SK-N-SH (cell line): Measurements from ENCODE around the gene LVRN. TPM values are rescaled to one million over a fixed set of nuclear protein-coding genes. Genes with fewer than 3 reads are reported as not detected.

ENCODE experiments used
- CTCF ChIA-PET: fragments of 300-600, 350-600 bp; formaldehyde crosslinking; extraction: SDS; loops from one replicate; lab custom pipeline; 2021; lab: Yijun Ruan, JAX
- POLR2A ChIA-PET: fragments of 350-600 bp; sonication (Branson Sonifier 250); formaldehyde crosslinking; extraction: SDS; loops from one replicate; lab custom pipeline; 2020; ENCODE audit warnings: antibody characterized with exemption, inconsistent platforms; lab: Yijun Ruan, JAX
- DNase-seq: peaks from one replicate; pipeline ENCODE4 v3.0.0; 2012
- H2AFZ ChIP-seq: fragments of 200-600 bp; sonication (generic); 2 replicates; pipeline ENCODE4 v1.8.1; 2016; ENCODE audit warnings: antibody characterized with exemption, mild to moderate bottlenecking, low read depth
- H3F3A ChIP-seq: fragments of 200-600 bp; sonication (generic); replicated peaks from 2 replicates; pipeline ENCODE3; 2016; ENCODE audit warnings: antibody characterized with exemption, mild to moderate bottlenecking; ENCODE audit not compliant: insufficient read depth
- H3K27ac ChIP-seq, 2 experiments: fragments of 200-500 bp in 1 of 2; fragments of 200-600 bp in 1 of 2; sonication (Bioruptor generic) in 1 of 2; sonication (generic), shearing (Covaris generic) in 1 of 2; 2 replicates each; pipeline versions ENCODE4 v1.5.1 to v1.6.1; 2014 to 2016; ENCODE audit warnings: low read depth in 2 of 2, inconsistent platforms in 1 of 2, low read length in 1 of 2, mild to moderate bottlenecking in 1 of 2, mixed read lengths in 1 of 2
- H3K27me3 ChIP-seq: fragments of 200-600 bp; sonication (generic), shearing (Covaris generic); 2 replicates; pipeline ENCODE4 v1.6.1; 2016; ENCODE audit warnings: mixed run types; ENCODE audit not compliant: insufficient read depth
- H3K36me3 ChIP-seq, 2 experiments: fragments of 200-500 bp in 1 of 2; fragments of 200-600 bp in 1 of 2; sonication (Bioruptor generic) in 1 of 2; sonication (generic) in 1 of 2; replicated peaks in 1 of 2; 2 replicates each; pipeline versions ENCODE3 to v1.5.1; 2014 to 2016; ENCODE audit warnings: low read length in 1 of 2, mild to moderate bottlenecking in 1 of 2; ENCODE audit not compliant: insufficient read depth in 2 of 2, control insufficient read depth in 1 of 2
- H3K4me1 ChIP-seq, 2 experiments: fragments of 200-500 bp in 1 of 2; fragments of 200-600 bp in 1 of 2; sonication (Bioruptor generic) in 1 of 2; sonication (generic), shearing (Covaris generic) in 1 of 2; 2 replicates each; pipeline versions ENCODE4 v1.5.1 to v1.6.1; 2014 to 2016; ENCODE audit warnings: low read depth in 1 of 2, low read length in 1 of 2, mixed run types in 1 of 2; ENCODE audit not compliant: insufficient read depth in 2 of 2, control insufficient read depth in 1 of 2
- H3K4me2 ChIP-seq: fragments of 200-600 bp; sonication (generic), shearing (Covaris generic); 2 replicates; pipeline ENCODE4 v1.6.1; 2017; ENCODE audit warnings: mixed run types
- H3K4me3 ChIP-seq, 2 experiments: fragments of 200-500 bp in 1 of 2; fragments of 200-600 bp in 1 of 2; sonication (Bioruptor generic) in 1 of 2; sonication (generic), shearing (Covaris generic) in 1 of 2; 2 replicates each; pipeline versions ENCODE4 v1.5.1 to v1.8.1; 2014 to 2016; ENCODE audit warnings: low read depth in 2 of 2, inconsistent platforms in 1 of 2, low read length in 1 of 2, mild to moderate bottlenecking in 1 of 2, mixed read lengths in 1 of 2, moderate library complexity in 1 of 2
- H3K79me2 ChIP-seq: fragments of 200-600 bp; sonication (generic); 2 replicates; pipeline ENCODE4 v1.8.1; 2017; ENCODE audit warnings: mild to moderate bottlenecking; ENCODE audit not compliant: insufficient read depth
- H3K9ac ChIP-seq: fragments of 200-600 bp; sonication (generic); 2 replicates; pipeline ENCODE4 v1.6.1; 2017; ENCODE audit warnings: mixed run types
- H3K9me2 ChIP-seq: fragments of 200-600 bp; sonication (generic); 2 replicates; pipeline ENCODE4 v1.6.1; 2017; ENCODE audit warnings: mixed run types
- H3K9me3 ChIP-seq: fragments of 200-600 bp; sonication (generic); 2 replicates; pipeline ENCODE4 v1.6.1; 2017; ENCODE audit warnings: mixed run types, mild to moderate bottlenecking, moderate library complexity
- H4K20me1 ChIP-seq: fragments of 200-600 bp; sonication (generic); 2 replicates; pipeline ENCODE4 v1.6.1; 2017; ENCODE audit warnings: mild to moderate bottlenecking, mixed run types; ENCODE audit not compliant: insufficient read depth
- CTCF ChIP-seq: fragments of 200-600 bp; sonication (generic); IDR thresholded peaks from 2 replicates; pipeline ENCODE4 v1.6.1; 2017; ENCODE audit warnings: antibody characterized with exemption, mild to moderate bottlenecking, moderate library complexity
- EZH2phosphoT487 ChIP-seq: fragments of 200-600 bp; sonication (generic); IDR thresholded peaks from 2 replicates; pipeline ENCODE4 v1.6.1; 2017; ENCODE audit warnings: low read depth, mixed run types, mild to moderate bottlenecking, antibody characterized with exemption, moderate library complexity, borderline replicate concordance
- FOSL2 ChIP-seq: IDR thresholded peaks from 2 replicates; pipeline ENCODE4 v1.4.0; 2012; ENCODE audit warnings: low read depth, mild to moderate bottlenecking, moderate library complexity, borderline replicate concordance
- FOXJ3 ChIP-seq: sonication (generic); formaldehyde crosslinking; IDR thresholded peaks from 2 replicates; pipeline ENCODE4 v1.5.1; 2020; ENCODE audit warnings: mild to moderate bottlenecking, missing genetic modification reagents
- GABPA ChIP-seq: IDR thresholded peaks from 2 replicates; pipeline ENCODE4 v1.4.0; 2012; ENCODE audit warnings: low read depth, mild to moderate bottlenecking
- MEF2A ChIP-seq: IDR thresholded peaks from 2 replicates; pipeline ENCODE4 v1.4.0; 2012; ENCODE audit warnings: low read depth, borderline replicate concordance
- MXI1 ChIP-seq: IDR thresholded peaks from 2 replicates; pipeline ENCODE4 v1.6.1; 2012; ENCODE audit warnings: mild to moderate bottlenecking, low read depth, low read length, improper control_type of control experiment
- NFIC ChIP-seq: IDR thresholded peaks from 2 replicates; pipeline ENCODE4 v1.4.0; 2012; ENCODE audit warnings: borderline replicate concordance
- PBX3 ChIP-seq: IDR thresholded peaks from 2 replicates; pipeline ENCODE4; 2012
- RAD21 ChIP-seq: IDR thresholded peaks from 2 replicates; pipeline ENCODE4 v1.6.1; 2012; ENCODE audit warnings: mild to moderate bottlenecking, low read length
- RCOR1 ChIP-seq: fragments of 150-350 bp; IDR thresholded peaks from 2 replicates; pipeline ENCODE4 v1.6.1; 2017; ENCODE audit warnings: antibody characterized with exemption, low read length
- RXRA ChIP-seq: IDR thresholded peaks from 2 replicates; pipeline ENCODE4 v1.4.0; 2012; ENCODE audit warnings: low read depth, mild to moderate bottlenecking, borderline replicate concordance
- SIN3A ChIP-seq: IDR thresholded peaks from 2 replicates; pipeline ENCODE4 v1.6.1; 2012; ENCODE audit warnings: low read depth, mild to moderate bottlenecking, low read length, moderate library complexity, borderline replicate concordance
- SMC3 ChIP-seq: IDR thresholded peaks from 2 replicates; pipeline ENCODE4 v1.6.1; 2012; ENCODE audit warnings: low read depth, low read length, improper control_type of control experiment
- TCF12 ChIP-seq: IDR thresholded peaks from 2 replicates; pipeline ENCODE4 v1.4.0; 2012
- TEAD4 ChIP-seq: IDR thresholded peaks from 2 replicates; pipeline ENCODE4 v1.4.0; 2012; ENCODE audit warnings: mild to moderate bottlenecking, borderline replicate concordance; ENCODE audit not compliant: insufficient read depth
- USF2 ChIP-seq: fragments of 150-350 bp; IDR thresholded peaks from 2 replicates; pipeline ENCODE4 v1.6.1; 2017; ENCODE audit warnings: antibody characterized with exemption, low read length, low read depth, borderline replicate concordance
- YY1 ChIP-seq: IDR thresholded peaks from 2 replicates; pipeline ENCODE4 v1.4.0; 2012; ENCODE audit warnings: low read depth, mild to moderate bottlenecking
- WGBS: methylation state at CpG from one replicate; pipeline ENCODE4 v1.1.6; 2017; ENCODE audit warnings: low lambda C conversion rate; 5-methylcytosine and 5-hydroxymethylcytosine counted together
- polyA plus RNA-seq, 3 experiments: library from polyadenylated mRNA; depleted of rRNA; stranded (reverse); fragments of >200 nt; gene quantifications; 2 replicates each; pipeline ENCODE4 v1.2.3, GENCODE V29; 2012
- TF ChIP-seq, protein P1 (sequence below): fragments of 150-350 bp; IDR thresholded peaks from 2 replicates; pipeline ENCODE4 v1.6.1; 2016; ENCODE audit warnings: mild to moderate bottlenecking, low read depth, low read length
- TF ChIP-seq, protein P2 (sequence below): IDR thresholded peaks from 2 replicates; pipeline ENCODE4 v1.4.0; 2012; ENCODE audit warnings: low read depth, borderline replicate concordance
- TF ChIP-seq, protein P3 (sequence below): IDR thresholded peaks from 2 replicates; pipeline ENCODE4 v1.4.0; 2012; ENCODE audit warnings: low read depth

LVRN gene
- polyA plus RNA-seq, 1 of the 3 experiments (the other 2 are of a cell fraction): 0.10 TPM

DNA sequence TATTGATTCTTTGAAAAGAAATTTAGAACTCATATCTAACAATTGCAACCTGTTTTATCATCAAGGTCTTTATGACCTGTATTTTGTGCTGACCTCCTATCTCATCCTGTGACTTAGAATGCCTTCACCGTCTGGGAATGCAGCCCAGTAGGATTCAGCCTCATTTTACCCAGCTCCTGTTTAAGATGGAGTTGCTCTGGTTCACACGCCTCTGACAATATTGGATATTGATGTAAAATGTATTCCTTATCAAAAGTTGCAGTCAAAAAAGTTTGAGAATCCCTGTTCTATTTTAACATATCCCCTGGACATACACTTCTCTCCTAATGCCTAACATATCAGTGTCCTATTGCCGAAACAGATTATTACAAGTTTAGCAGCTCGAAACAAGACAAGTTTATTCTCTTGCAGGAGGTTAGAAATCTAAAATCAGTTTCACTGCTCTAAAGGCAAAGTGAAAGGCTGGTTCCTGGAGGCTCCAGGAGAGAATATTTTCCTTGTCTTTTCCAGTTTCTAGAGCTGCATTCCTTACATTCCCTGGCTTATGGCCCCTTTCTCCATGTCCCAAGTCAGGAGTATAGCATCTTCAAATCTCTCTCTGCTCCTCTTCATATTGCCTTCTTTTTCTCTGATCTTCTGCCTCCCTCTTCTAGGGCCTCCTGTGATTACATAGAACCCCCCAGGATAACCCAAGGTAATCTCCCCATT is 31.5 kb upstream of the LVRN start (continued):
- TF ChIP-seq, protein P1, sequence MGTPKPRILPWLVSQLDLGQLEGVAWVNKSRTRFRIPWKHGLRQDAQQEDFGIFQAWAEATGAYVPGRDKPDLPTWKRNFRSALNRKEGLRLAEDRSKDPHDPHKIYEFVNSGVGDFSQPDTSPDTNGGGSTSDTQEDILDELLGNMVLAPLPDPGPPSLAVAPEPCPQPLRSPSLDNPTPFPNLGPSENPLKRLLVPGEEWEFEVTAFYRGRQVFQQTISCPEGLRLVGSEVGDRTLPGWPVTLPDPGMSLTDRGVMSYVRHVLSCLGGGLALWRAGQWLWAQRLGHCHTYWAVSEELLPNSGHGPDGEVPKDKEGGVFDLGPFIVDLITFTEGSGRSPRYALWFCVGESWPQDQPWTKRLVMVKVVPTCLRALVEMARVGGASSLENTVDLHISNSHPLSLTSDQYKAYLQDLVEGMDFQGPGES: no peak
- TF ChIP-seq RCOR1 (no peak), NFIC (no peak)
- TF ChIP-seq, protein P2, sequence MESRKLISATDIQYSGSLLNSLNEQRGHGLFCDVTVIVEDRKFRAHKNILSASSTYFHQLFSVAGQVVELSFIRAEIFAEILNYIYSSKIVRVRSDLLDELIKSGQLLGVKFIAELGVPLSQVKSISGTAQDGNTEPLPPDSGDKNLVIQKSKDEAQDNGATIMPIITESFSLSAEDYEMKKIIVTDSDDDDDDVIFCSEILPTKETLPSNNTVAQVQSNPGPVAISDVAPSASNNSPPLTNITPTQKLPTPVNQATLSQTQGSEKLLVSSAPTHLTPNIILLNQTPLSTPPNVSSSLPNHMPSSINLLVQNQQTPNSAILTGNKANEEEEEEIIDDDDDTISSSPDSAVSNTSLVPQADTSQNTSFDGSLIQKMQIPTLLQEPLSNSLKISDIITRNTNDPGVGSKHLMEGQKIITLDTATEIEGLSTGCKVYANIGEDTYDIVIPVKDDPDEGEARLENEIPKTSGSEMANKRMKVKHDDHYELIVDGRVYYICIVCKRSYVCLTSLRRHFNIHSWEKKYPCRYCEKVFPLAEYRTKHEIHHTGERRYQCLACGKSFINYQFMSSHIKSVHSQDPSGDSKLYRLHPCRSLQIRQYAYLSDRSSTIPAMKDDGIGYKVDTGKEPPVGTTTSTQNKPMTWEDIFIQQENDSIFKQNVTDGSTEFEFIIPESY: no peak

DNA sequence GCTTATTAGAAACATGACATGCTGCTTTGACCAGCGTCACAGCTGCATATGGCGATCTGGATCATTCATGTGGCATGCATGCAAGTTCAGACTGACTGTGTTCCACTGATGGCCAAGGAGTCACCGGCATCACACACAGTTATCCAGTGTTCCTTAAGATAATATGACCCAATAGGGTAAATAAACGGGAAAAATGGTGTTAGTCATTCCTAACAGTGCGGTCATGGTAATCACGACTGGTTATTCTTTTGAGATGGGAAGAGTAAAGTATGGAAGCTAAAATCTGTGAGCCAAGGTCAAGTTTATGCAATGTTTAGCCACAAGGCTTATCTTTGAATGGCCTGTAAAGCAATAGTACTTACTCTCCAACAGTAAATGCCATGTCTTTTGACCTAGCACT is 29.3 kb upstream of the LVRN start:
- Histone ChIP-seq H3K9me3 (no peaks in the 10 kb centered on the region), H3K4me1 (0 out of 4 replicates have a peak, but pooled peaks cover 0 to 4% of the 10 kb centered on the region in 2 experiments), H3K36me3 (no peaks in the 10 kb centered on the region), H3K4me3 (no peak overlapping the region), H3K9ac (no peak overlapping the region), H3K4me2 (no peak overlapping the region), H3K27ac (no peak overlapping the region), H2AFZ (no peak overlapping the region), H3K79me2 (no peaks in the 10 kb centered on the region), H3K27me3 (no peaks in the 10 kb centered on the region), H3F3A (no peaks in the 10 kb centered on the region), H3K9me2 (no peaks in the 10 kb centered on the region), H4K20me1 (no peaks in the 10 kb centered on the region)
- ChIA-PET POLR2A (no interaction called here), CTCF (interaction anchor here (1.2 kb wide), 1 partner anchor 135 kb away, joined by 3 read pairs; no protein-coding TSS in a partner anchor)
- 83% methylated on average over 6 of the region's 6 CpGs for WGBS
- no peak for DNase-seq
- TF ChIP-seq PBX3 (no peak), MEF2A (no peak), CTCF (no peak), MXI1 (no peak), YY1 (no peak), FOSL2 (no peak), GABPA (no peak), RXRA (no peak), SIN3A (no peak), FOXJ3 (CRISPR knock-in tag) (no peak), NFIC (no peak), TCF12 (no peak), RAD21 (no peak), EZH2phosphoT487 (no peak), SMC3 (no peak), TEAD4 (no peak), USF2 (no peak)
- TF ChIP-seq, protein P1: no peak
- TF ChIP-seq, protein P3, sequence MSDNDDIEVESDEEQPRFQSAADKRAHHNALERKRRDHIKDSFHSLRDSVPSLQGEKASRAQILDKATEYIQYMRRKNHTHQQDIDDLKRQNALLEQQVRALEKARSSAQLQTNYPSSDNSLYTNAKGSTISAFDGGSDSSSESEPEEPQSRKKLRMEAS: no peak
